Measurements from ENCODE around the gene CHRNA10. TPM values are rescaled to one million over a fixed set of nuclear protein-coding genes. Genes with fewer than 3 reads are reported as not detected.
"Not testable (repeated sequence)": the region's sequence is repeated elsewhere in the genome, so short reads cannot be mapped to it uniquely, and the experiment has no call there.

Gene CHRNA10
- total and polyA plus RNA-seq, 2 donors (not counting 1 experiment from before 2014, with no cell fraction given): 2.1 to 4.0 TPM

DNA sequence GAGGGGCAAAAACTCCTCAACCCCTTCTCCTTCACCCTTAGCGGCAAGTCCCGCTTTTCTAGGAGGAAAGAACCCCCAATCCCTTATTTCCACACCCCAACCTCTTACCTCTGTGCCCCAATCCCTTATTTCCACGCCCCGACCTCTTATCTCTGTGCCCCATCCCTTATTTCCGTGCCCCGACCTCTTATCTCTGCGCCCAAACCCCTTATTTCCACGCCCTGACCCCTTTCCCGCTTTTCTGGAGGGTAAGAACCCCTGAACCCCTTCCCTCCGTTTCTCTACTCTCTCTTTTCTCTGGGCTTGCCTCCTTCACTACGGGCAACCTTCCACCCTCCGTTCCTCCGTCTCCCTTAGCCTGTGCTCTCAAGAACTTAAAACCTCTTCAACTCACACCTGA, 22.3 kb downstream of the CHRNA10 start:
- H4K20me1 ChIP-seq (ENCODE audit: control insufficient read depth, insufficient read depth, low read length, poor library complexity, severe bottlenecking); H3K27ac Mint-ChIP-seq; H3K36me3 ChIP-seq (replicated peaks in 1 of 2; ENCODE audit: control extremely low read depth in 1 of 2, control insufficient read depth in 1 of 2, extremely low read depth in 1 of 2, insufficient read depth in 2 of 2, low read length in 1 of 2); H3K4me1 ChIP-seq (ENCODE audit: control insufficient read depth in 2 of 2, insufficient read depth in 2 of 2, low read length in 2 of 2); H3K9me3 Mint-ChIP-seq (ENCODE audit: insufficient read depth); H3K9ac ChIP-seq (ENCODE audit: low read length); H3K4me3 Mint-ChIP-seq; H3K4me1 Mint-ChIP-seq; H3K4me2 ChIP-seq (replicated peaks; ENCODE audit: low read depth, low read length, poor library complexity, severe bottlenecking); H2AFZ ChIP-seq (ENCODE audit: insufficient read depth, low read depth, low read length, poor library complexity, severe bottlenecking); CTCF ChIA-PET; H3K4me3 ChIP-seq (ENCODE audit: control extremely low read depth in 1 of 5, extremely low read depth in 1 of 5, insufficient read depth in 1 of 5, low read depth in 2 of 5, low read length in 4 of 5); H3K9me3 ChIP-seq (ENCODE audit: control extremely low read depth in 1 of 3, control insufficient read depth in 2 of 3, insufficient read depth in 1 of 3, low read length in 2 of 3); DNase-seq; H3K27ac ChIP-seq (ENCODE audit: low read length in 2 of 2); ATAC-seq (ENCODE audit: low read depth); intact Hi-C loops (cut with micrococcal nuclease); H3K79me2 ChIP-seq (ENCODE audit: control insufficient read depth, insufficient read depth, low read length); POLR2A ChIA-PET: not testable (repeated sequence)
- H3K27me3 Mint-ChIP-seq: peaks cover 50% of the 10 kb centered on the region
- peaks cover 0 to 11% (median 2%) of the 10 kb centered on the region in 4 experiments for H3K27me3 ChIP-seq (replicated peaks in 1 of 4; ENCODE audit: control extremely low read depth in 1 of 4, control insufficient read depth in 3 of 4, insufficient read depth in 4 of 4, low read length in 3 of 4)
- 91% methylated on average over 13 of the region's 13 CpGs for WGBS (ENCODE audit: insufficient coverage)

DNA sequence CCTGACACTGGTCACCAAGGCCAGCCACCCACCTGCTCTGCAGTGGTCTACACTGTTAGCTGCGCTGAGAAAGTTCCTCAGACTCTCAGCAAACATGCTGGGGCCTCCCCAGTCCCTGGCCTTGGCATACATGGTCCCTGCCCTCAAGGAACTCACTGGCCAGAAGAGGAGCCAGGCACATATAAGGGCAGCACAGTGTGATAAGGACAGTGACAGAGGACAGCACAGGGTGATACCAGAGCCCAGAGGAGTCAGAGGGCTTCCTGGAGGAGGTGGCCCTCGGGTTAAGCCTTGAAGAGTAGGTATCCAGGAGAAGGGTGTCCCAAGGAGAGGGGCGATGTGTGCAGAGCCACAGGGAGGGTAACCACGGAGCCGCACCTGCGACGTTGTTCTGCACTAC, 25.6 kb downstream of the CHRNA10 start:
- Histone ChIP-seq H3K79me2 (ENCODE audit: control insufficient read depth, insufficient read depth, low read length) (no peaks in the 10 kb centered on the region), H3K4me1 (ENCODE audit: control insufficient read depth in 2 of 2, insufficient read depth in 2 of 2, low read length in 2 of 2) (peaks cover 10 to 14% of the 10 kb centered on the region in 2 donors), H4K20me1 (ENCODE audit: control insufficient read depth, insufficient read depth, low read length, poor library complexity, severe bottlenecking) (no peaks in the 10 kb centered on the region), H3K9ac (ENCODE audit: low read length) (no peak overlapping the region), H3K9me3 (ENCODE audit: control extremely low read depth in 1 of 3, control insufficient read depth in 2 of 3, insufficient read depth in 1 of 3, low read length in 2 of 3) (peaks cover 0 to 12% (median 0%) of the 10 kb centered on the region in 3 donors), H3K4me2 (replicated peaks; ENCODE audit: low read depth, low read length, poor library complexity, severe bottlenecking) (no peak overlapping the region), H3K36me3 (replicated peaks in 1 of 2; ENCODE audit: control extremely low read depth in 1 of 2, control insufficient read depth in 1 of 2, extremely low read depth in 1 of 2, insufficient read depth in 2 of 2, low read length in 1 of 2) (no peaks in the 10 kb centered on the region), H2AFZ (ENCODE audit: insufficient read depth, low read depth, low read length, poor library complexity, severe bottlenecking) (no peak overlapping the region), H3K27ac (ENCODE audit: low read length in 2 of 2) (no peak overlapping the region), H3K4me3 (ENCODE audit: control extremely low read depth in 1 of 5, extremely low read depth in 1 of 5, insufficient read depth in 1 of 5, low read depth in 2 of 5, low read length in 4 of 5) (no peak overlapping the region), H3K27me3 (replicated peaks in 1 of 4; ENCODE audit: control extremely low read depth in 1 of 4, control insufficient read depth in 3 of 4, insufficient read depth in 4 of 4, low read length in 3 of 4) (peaks cover 0 to 37% (median 13%) of the 10 kb centered on the region in 4 experiments)
- ATAC-seq (ENCODE audit: low read depth) (no peak), DNase-seq (no peak)
- ChIA-PET CTCF (no interaction called here), POLR2A (no interaction called here)
- WGBS (ENCODE audit: insufficient coverage): 90% methylated on average over 7 of the region's 7 CpGs
- intact Hi-C loops (cut with micrococcal nuclease): no loop called here
- Mint-ChIP-seq H3K4me3 (no peak overlapping the region), H3K27ac (no peak overlapping the region), H3K27me3 (peaks cover 64% of the 10 kb centered on the region), H3K9me3 (ENCODE audit: insufficient read depth) (no peaks in the 10 kb centered on the region), H3K4me1 (peaks cover 10% of the 10 kb centered on the region)
- TF ChIP-seq EZH2 (IDR thresholded peaks at IDR 0.05; ENCODE audit: borderline replicate concordance, insufficient read depth, low read depth, low read length, poor library complexity, severe bottlenecking): no peak
- TF ChIP-seq, protein P1, sequence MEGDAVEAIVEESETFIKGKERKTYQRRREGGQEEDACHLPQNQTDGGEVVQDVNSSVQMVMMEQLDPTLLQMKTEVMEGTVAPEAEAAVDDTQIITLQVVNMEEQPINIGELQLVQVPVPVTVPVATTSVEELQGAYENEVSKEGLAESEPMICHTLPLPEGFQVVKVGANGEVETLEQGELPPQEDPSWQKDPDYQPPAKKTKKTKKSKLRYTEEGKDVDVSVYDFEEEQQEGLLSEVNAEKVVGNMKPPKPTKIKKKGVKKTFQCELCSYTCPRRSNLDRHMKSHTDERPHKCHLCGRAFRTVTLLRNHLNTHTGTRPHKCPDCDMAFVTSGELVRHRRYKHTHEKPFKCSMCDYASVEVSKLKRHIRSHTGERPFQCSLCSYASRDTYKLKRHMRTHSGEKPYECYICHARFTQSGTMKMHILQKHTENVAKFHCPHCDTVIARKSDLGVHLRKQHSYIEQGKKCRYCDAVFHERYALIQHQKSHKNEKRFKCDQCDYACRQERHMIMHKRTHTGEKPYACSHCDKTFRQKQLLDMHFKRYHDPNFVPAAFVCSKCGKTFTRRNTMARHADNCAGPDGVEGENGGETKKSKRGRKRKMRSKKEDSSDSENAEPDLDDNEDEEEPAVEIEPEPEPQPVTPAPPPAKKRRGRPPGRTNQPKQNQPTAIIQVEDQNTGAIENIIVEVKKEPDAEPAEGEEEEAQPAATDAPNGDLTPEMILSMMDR (IDR thresholded peaks at IDR 0.05): no peak

All from B cell (primary cell).